Effector CD4-positive, alpha-beta T cell (primary cell): ENCODE measurements around the gene HDDC2.

Source experiments
- DNase-seq: peaks from one replicate; pipeline ENCODE4 v3.0.0-alpha.2; 2020

The HDDC2 gene

GRCh38 chr6:125269328-125269985 is 32.3 kb downstream of the HDDC2 start:
- DNase-seq = no peak

GRCh38 chr6:125268765-125269164 is 33.0 kb downstream of the HDDC2 start:
- DNase-seq = no peak

- DNase-seq = no peak
Measured at GRCh38 chr6:125267806-125268523, 33.8 kb downstream of the HDDC2 start.

DNA sequence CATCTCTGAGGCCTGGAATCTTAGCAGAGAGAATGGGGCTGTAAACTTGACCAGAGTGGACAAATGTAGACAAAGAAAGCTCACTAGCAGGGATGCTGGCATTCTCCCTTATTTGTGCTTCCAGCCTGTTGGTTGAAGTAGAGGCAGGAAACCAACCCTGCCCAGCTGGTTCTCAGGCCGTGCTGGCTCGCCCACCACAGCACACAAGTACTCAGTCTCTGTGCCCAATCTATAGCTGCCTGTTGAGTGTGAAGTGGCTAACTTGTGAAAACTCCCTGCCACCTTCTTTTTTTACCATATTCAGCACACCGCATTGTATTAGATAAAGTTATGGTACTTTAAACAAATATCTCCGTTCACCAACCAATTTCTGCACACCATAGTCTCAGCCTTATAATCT is 37.3 kb downstream of the HDDC2 start:
- DNase-seq = no peak

- DNase-seq = no peak
Measured at GRCh38 chr6:125262016-125263013, 39.5 kb downstream of the HDDC2 start.

DNA sequence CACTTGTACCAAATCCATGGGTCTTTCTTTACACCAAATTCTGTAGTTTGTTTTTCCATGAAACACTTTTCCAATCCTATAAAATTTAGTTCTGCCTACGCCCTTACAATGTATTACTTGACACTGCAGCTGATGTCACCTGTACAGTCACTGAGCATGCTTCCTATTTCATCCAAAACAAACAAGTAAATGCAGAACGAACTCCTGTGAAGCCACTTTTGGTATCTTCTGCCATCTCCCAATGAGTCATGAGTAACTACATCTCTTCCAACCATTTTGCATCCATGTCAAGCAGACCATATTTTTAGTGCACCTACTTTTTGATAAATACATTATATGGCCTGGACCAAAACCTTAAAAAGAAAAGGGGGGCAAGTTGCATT is 42.4 kb downstream of the HDDC2 start:
- DNase-seq = no peak

- no peak for DNase-seq
Measured at GRCh38 chr6:125258651-125259353, 43.0 kb downstream of the HDDC2 start.

DNA sequence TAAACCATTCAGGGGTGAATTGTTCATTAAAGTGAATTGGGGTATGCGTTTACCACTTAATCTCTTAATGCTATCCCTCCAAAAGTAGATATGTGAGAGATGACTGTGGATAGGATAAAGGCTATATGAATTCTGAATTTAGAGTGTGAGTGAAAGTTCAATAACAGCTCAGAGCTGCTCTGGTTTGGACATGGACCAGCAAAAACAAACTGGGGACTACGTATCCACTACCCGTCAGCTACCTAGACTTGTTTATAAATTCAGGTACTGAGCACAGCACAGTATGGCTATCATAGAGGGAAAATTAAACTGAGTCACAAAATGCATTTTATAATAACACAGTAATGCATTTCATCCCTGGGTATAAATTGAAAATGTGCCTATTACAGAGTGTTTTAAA is 44.4 kb downstream of the HDDC2 start:
- DNase-seq = no peak

- no peak for DNase-seq
Measured at GRCh38 chr6:125255201-125255600, 46.6 kb downstream of the HDDC2 start.

- DNase-seq = no peak
Measured at GRCh38 chr6:125254321-125254720, 47.4 kb downstream of the HDDC2 start.

- DNase-seq = no peak
Measured at GRCh38 chr6:125253881-125254280, 47.9 kb downstream of the HDDC2 start.

DNA sequence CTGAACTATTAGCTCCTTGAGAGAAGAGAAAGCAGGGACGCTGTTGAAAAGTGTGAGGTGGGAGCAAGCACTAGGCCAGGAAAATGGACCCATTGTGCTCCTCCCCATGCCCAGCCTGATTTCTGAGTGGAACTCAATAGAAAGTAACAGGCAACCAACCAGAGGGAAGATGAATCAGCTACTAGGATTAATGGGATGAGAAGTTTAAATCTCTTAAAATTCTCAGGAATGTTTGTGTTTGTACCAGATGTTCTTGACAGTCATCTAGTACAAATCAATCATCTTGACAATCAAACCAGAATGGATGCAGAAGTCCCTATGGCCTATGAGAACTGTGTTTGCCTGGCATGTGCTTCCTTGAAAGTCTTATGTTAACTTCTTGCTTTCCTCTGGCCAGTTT is 48.9 kb downstream of the HDDC2 start:
- DNase-seq = no peak

GRCh38 chr6:125251516-125252220 is 50.1 kb downstream of the HDDC2 start:
- no peak for DNase-seq

- DNase-seq = no peak
Measured at GRCh38 chr6:125250511-125250910, 51.3 kb downstream of the HDDC2 start.

DNA sequence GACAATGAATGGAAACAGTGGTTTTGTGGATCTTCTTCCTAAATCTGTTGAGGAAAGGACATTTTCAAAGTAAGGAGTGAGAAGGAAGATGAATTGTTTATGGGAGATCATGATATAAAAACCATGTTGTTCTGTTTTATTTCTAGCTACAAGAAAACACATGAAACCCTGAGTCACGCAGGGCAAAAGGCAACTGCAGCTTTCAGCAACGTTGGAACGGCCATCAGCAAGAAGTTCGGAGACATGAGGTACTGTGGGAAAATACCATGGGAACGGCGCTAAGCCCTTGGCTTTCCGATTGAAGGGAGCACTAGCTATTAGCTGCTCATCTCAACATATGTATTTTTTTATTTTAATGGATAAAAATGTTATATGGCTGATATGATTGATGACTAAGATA is 53.6 kb downstream of the HDDC2 start:
- DNase-seq = no peak

DNA sequence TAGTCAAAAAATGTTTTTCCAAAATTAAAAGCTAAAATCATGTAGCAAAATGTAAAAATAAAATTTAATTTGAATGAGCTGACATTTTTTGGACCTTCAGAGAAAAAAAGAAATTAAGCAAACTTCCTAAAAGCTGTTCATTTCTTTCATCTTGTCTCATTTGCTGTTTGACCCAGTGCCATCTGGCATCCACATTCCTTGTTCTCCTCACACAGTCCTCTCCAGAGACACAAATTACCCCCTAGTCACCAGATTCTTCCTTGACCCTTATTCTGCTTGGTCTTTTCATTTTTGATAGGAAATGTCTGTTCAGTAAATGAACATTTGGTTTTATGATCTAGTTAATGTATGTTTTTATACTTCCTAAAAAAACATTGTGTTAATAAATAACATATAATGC is 55.2 kb downstream of the HDDC2 start:
- no peak for DNase-seq

DNA sequence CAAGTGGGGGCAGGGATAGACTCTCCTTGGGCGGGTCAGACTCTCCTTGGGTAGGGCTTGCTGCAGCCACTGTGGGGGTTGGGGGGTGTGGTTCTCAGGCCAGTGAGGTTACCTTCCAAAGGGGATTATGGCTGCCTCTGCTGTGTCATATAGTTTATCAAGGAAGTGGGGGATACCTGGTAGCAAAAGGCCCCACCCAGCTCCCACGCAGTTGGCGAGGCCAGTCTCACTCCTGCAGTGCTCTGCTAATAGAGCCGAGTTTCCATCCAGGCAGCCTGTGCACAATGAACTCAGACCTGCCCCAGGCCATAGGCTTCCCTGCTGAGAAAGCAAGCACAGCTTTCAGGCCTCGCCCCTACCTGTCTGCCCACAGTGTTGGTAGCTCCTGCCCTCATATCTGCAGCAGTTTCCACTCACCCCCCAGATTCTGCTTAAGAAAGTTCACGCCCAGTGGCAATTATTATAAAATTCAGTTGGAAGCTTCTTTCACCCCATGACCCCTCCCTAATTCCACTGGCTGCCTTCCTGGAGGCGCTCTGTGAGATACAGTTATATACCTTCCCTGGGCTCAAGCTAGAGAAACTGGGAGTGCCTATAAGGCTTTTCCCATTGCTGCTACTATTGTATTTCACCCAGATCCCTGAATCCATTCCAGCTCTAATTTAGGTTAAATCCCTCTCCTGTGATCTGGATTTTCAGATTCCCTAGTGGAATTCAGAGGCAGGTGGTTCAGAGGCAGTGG is 56.1 kb downstream of the HDDC2 start:
- DNase-seq = no peak

GRCh38 chr6:125245109-125245508 is 56.7 kb downstream of the HDDC2 start:
- DNase-seq = no peak

GRCh38 chr6:125237764-125238163 is 64.0 kb downstream of the HDDC2 start:
- no peak for DNase-seq

- no peak for DNase-seq
Measured at GRCh38 chr6:125236536-125237327, 65.0 kb downstream of the HDDC2 start.

GRCh38 chr6:125233202-125233601 is 68.6 kb downstream of the HDDC2 start:
- DNase-seq = no peak
